C4-2B (cell line): ENCODE measurements around the gene TPCN1.

Experiments used
- CTCF ChIP-seq: fragments of 450-650 bp; conservative IDR thresholded peaks from 2 replicates; pipeline ENCODE4 v1.5.1; 2017; ENCODE audit warnings: mild to moderate bottlenecking
- ZFX ChIP-seq: fragments of 450-650 bp; IDR thresholded peaks from 2 replicates; pipeline ENCODE4 v1.6.1; 2017

- TF ChIP-seq CTCF (no peak), ZFX (no peak)
These were observed 66.1 kb downstream of the TPCN1 start for GRCh38 chr12:113287146-113287898.
